Endometrial microvascular endothelial cells (primary cell): Measurements from ENCODE around the gene RPUSD2. TPM values are rescaled to one million over a fixed set of nuclear protein-coding genes. Genes with fewer than 3 reads are reported as not detected.
"Not testable (repeated sequence)": the region's sequence is repeated elsewhere in the genome, so short reads cannot be mapped to it uniquely, and the experiment has no call there.

ENCODE experiments used
- in situ Hi-C: cut with HindIII; loops from 2 replicates; pipeline ENCODE4 v1.10.0; 2017; ENCODE audit warnings: low sequenced_read_pairs, low pct_unique_long_range_greater_than_20kb; ENCODE audit errors: inconsistent ontology term
- total RNA-seq: library from RNA; depleted of rRNA; stranded (reverse); fragments of >200 nt; gene quantifications from one replicate; pipeline ENCODE4 v1.2.3, GENCODE V29; 2015; ENCODE audit errors: inconsistent ontology term

RPUSD2 gene
- total RNA-seq, 1 donor from 2014 or later: 8.9 TPM

DNA sequence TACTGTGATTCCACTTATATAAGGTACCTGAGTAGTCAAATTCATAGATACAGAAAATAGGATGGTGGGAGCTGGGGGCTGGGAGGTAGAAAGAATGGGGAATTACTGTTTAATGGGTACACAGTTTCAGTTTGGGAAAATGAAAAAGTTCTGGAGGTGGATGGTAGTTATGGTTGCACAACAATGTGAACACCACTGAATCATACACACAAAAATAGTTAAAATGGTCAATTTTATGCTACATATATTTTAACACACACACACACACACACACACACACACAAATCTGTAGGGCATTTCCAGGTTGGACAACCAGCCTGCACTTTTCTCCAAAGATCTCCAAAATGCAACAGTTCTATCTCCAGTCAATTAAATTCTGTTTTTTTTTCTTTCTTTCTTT lies 5.7 kb upstream of the RPUSD2 start:
- in situ Hi-C loops: no loop called here

DNA sequence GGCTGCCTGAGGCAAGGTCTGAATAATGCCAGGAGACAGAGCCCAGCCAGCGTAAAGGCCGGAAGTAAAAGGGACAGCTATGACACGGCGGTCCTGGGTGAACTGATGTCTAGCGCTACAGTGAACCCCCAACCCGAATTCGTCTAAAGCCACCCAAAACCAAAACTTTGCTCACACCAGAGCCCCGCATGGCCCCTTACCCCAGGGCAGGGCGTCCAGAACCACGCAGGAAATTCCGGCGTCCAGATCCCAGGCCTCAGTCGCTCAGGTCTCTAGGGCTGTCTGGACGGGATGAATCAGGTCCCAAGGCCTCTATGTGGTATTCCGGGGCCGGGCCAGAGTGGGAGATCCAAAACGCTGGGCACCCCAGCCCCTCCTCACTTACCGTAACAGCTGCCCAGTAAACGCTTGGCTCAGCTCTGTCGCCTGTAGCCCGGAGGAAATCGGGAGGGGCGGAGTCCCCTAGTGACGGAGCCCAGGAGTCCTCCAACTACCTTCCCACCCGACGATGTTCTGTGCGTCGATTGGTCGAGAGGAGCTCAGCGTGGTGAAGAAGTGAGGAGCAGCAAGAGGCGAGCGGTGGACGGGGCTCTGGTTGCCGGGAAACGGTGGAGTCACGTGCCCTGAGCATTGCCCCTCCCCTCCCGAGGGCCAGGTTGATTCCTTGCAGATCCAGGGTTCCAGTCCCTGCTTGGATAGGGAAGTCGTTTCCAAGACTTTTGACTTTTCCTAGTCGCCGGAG lies 4.3 kb upstream of the RPUSD2 start, which contains the start of gene CCDC32:
Gene CCDC32, minus strand, starts transcription at position 452 of the 742 bp plus-strand sequence. CDS start 2,027 bp downstream, outside the sequence.
- in situ Hi-C loops: no loop called here

DNA sequence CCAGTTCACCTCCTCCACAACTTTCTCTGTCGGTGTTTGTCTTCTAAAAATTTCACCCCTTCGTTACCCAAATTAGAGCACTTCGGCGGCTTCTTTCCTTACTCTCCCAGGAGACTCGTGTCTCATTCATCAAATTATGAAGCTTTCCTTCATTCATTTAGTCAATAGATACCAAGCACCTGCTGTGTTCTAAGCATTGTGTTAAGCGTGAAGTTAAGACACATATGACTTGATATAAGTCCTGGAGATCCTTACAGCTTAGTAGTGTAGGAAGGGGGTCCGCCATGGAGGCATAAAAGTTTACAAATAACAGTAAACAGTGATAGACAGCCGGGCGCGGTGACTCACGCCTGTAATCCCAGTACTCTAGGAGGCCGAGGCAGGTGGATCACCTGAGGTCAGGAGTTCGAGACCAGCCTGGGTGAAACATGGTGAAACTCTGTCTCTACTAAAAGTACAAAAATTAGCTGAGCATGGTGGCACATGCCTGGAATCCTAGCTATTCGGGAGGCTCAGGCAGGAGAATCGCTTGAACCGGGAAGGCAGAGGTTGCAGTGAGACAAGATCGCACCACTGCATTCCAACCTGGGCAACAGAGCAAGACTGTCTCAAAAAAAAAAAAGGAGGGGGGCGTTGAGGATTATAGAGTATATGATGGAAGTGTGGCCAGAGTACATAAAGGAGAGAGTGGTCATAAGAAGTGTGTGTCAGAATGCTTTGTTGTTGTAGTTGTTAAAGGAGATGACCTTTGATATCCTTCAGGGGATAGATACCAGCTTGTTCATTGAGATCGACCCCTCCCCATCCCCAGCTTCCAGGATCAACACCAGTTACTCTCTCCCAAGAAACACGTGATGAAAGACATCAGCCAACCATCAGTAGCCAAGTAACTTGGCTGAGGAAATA lies 3.5 kb upstream of the RPUSD2 start:
- in situ Hi-C loops: no loop called here

DNA sequence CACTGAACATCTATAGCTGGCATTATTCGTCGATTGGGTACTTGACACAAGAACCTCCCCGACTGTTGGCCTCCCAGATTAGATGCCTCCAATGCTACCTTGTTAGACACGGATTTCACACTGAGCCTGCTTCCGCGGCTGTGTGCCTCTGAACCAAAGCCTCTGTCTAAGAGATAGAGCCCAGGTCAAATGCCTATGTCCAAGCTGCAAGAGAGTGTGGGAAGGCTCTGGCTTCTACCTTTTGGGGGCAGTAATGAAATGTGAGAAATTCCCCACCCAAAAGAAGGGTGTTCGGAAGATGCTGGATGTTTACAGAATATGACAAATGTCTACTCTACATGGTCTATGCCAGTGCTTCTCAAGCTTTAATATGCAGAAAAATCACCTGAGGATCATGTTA lies 2.0 kb upstream of the RPUSD2 start:
- in situ Hi-C loops: no loop called here

DNA sequence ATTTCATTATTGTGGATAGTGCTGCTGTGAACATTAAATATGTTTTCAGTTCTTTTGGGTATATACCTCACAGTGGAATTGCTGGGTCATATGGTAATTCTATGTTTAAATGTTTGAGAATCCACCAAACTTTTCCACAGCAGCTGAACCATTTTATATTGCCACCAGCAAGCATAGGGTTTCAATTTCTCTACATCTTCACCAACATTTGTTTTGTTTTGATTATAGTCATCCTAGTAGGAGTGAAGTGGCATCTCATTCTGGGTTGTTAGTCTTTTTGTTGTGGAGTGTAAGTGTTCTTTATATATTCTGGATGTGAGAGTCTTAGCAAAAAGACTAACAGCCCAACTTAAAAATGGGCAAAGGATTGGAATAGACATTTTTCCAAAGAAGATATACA lies 6.0 kb downstream of the RPUSD2 start:
- in situ Hi-C loops: no loop called here

DNA sequence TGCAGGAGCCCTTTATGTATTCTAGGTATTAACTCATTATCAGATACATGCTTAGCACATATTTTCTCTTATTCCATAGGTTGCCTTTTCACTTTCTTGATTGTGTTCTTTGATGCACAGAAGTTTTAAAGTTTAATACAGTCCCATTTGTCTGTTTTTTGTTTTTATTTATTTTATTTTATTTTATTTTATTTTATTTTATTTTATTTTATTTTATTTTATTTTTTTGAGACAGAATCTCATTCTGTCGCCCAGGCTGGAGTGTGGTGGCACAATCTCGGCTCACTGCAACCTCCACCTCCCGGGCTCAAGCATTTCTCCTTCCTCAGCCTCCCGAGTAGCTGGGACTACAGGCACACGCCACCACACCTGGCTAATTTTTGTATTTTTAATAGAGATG lies 7.8 kb downstream of the RPUSD2 start:
- in situ Hi-C loops: not testable (repeated sequence)

DNA sequence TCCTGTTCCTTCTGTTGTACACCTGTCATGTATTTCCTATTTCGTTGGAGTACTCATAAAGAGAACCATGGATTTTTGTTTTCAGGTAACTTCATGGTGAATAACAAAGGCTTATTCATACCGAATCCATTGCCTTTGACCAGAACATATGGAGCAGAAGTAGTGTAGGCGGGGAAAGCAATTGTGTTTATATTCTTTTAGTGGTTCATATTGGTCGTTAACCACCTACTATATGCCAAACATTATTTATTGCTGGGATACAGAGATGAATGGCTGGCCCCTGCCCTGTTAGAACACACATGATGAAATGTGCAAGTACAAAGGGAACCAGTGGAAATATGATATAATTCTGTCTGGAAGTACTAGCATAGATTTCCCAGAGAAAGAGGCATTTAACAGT lies 9.8 kb downstream of the RPUSD2 start:
- in situ Hi-C loops: no loop called here

DNA sequence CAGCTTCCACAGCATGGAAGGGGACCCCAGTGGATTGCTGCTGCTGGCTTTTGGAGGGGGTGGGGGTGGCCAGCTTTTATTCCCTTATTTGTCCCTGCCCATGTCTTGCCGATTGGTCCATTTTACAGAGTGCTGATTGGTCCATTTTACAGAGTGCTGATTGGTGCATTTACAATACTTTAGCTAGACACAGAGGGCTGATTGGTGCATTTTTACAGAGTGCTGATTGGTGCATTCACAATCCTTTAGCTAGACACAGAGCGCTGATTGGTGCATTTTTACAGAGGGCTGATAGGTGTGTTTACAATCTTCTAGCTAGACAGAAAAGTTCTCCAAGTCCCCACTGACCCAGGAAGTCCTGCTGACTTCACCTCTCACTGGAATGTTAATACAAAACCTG lies 12.7 kb downstream of the RPUSD2 start:
- in situ Hi-C loops: not testable (repeated sequence)

DNA sequence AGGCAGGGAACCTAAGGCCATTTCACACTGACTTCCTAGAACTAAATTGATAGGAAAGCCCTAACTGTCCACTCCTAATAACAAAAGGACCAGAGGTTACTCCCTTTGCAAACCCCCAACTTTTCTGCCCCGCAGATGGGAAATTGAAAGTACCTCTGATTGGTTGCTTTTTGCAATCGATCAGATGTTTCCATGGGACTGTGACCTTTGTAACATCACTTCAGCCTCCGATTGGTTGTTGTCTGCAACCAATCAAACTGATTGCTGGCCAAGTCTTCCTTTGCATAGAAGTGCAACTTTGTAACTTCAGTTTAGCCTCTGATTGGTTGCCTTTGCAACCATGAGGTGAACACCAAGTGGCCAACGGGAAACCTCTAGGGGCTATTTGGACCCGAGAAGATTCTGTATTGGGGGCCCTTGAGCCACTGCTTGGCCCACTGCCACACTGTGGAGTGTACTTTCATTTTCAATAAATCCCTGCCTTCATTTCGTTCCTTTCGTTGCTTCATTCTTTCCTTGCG lies 13.7 kb downstream of the RPUSD2 start:
- in situ Hi-C loops: no loop called here

DNA sequence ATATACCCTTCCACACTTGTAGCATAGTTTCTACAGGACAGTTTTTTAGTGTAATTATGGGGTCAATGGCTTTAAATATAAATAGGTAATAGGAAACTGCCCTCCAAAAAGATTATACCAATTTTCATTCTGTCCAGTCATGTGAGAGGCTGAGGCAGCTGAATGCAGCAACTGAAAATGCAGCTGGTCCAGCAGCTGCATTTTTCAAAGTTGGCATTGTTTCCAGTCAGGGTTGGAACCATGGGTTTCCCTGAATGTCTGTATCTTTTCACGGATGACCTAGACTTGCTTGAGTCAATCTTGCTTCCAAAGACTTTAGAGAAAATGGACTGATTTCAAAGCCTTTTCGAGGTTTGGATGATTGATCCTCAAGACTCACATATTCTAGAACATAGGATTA lies 15.1 kb downstream of the RPUSD2 start:
- in situ Hi-C loops: no loop called here

DNA sequence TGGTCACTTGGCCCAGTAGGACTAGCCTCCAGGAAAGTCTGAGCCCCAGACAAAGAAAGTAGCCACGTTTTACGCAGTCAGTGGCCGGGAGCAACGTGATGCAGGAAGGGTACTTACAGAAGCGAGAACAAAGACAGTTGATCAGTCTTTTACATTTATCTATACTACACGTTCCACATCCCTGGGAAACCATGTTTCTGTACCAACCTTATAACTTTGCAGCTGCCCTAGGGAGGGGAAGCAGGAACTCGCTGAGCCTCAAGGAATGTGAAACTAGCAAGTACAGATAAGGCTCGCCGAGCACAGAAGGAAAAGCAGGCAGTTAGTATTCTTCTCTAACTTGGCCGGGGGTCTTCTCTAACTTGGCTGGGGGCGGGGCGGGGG lies 21.6 kb downstream of the RPUSD2 start:
- in situ Hi-C loops: no loop called here

DNA sequence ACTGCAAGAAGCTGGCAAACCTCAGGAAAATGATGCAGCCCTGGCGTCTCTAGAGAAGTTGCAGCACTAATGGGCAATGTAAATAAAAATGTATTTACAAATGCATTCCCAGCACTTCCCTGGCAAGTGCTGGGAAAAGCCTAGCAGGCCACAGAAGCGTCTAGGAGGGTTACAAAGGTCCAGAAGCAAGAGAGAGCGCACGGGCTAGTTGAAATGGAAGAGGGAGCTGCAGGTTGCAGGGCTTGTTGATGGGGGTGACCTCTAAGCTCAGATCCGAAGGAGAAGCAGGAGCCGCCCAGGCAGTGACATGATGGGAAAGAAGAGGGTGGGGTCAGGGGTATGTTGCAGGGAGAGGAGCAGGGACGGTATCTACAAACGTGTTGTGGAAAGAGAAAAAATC lies 22.3 kb downstream of the RPUSD2 start:
- in situ Hi-C loops: no loop called here

DNA sequence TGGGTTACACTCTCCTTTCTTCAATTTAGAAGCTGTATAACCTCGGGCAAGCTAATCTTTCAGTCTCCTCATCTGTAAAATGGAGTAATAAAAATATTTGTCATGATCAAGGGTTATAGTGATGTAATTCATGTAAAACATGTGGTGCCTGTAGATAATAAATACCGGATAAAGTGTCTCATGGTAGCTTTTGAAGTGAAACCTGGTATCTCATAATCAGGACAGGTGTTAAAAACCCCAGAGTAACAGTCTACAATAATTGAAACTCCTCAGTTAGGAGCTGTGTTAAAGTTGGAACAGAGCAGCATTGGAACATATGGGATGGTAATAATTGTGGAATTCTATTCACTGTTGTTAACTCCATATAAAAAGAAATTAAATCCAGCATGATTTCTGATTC lies 24.1 kb downstream of the RPUSD2 start:
- in situ Hi-C loops: no loop called here

DNA sequence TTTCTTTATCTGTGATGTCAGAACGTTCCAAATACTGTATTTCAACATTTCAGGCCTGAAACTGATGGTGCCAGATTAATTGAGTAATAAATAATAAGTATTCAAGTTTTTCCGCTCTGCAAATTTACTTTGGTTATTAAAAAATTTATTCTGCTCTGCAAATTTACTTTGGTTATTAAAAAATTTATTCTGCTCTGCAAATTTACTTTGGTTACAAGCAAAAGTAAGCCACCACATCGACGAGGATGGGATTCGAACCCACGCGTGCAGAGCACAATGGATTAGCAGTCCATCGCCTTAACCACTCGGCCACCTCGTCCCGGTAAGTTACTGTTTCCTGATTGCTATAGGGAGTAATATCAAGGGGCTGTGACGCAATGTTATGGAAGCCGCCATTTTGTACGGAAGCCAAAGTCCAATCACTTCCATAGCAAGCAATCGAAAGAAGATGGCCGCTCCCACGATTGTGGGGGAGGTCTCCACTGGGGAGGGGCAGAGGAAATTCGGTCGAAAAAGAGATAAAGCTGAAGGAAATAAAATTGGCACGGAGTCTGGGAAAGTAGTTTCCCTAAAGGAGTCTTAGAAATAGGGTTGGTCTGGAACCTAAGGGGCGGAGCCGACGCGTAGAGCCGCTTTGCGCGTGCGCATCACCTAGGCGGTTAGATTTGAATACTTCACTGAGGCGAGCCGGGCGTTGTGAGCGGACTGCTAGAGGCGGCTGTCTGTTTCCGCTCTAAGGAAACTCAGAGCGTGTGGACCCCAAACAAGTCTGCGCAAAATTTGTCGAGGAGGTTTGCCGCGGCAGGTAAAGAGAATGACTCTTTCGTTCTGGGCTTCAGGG lies 24.7 kb downstream of the RPUSD2 start, which contains the start of gene KNL1:
Gene KNL1, plus strand, starts transcription at position 662 of the 841 bp plus-strand sequence. CDS start 8,683 bp downstream, outside the sequence.
- in situ Hi-C loops: no loop called here

DNA sequence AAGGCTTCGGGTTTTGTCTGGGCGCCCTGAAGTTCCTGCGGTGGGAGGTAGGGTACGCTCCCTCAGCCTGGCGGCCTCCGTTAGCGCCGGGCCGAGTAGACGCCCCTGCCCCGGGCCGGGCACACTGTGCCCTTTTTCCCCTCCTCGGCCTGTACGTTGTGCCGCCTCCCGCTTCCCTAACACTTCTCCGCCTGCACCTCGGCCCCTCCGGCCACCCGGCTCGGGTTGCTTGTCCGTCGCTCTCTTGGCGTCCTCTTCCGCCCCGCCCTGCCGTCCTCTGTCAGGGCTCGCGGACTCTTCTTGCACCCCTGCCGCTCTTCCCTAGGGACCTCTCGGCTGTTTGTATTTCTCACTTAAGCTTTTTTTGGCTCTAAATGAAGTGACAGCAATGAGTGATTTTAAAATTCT lies 25.3 kb downstream of the RPUSD2 start:
- in situ Hi-C loops: no loop called here

DNA sequence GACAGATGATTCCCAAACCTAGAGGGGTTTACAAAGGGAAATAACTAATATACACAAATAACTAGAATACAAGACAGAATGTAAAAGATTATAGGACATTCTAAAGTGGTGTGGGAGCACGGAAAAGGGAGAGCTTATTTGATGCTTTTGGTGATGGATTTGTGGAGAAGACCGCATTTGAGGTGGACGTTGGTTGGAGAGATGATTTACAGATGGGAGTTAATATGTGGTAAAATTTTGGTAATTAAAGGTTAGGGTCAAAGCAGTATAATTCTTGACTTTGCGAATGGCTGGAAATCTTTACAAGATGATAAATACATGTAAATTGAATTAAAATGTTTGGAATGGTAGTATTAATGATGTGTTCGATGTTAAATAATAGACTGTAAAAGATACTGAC lies 26.1 kb downstream of the RPUSD2 start:
- in situ Hi-C loops: no loop called here

DNA sequence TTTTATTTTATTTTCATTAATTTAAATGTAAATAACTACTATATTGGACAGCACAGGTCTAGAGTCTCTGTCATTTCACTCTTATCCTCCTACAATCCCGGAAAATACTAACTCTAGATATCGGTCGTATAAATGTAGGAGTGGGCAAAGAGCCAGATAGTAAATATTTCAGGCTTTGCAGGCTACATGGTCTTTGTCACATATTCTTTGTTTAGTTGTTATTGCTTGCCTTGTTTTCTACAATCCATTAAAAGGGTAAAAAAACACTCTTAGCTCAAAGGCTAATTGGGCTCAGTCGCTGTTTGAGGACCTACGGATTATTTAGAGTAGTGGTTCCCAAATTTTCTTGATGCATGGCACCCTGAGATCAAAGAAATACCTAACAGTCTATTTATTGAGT lies 26.7 kb downstream of the RPUSD2 start:
- in situ Hi-C loops: no loop called here

DNA sequence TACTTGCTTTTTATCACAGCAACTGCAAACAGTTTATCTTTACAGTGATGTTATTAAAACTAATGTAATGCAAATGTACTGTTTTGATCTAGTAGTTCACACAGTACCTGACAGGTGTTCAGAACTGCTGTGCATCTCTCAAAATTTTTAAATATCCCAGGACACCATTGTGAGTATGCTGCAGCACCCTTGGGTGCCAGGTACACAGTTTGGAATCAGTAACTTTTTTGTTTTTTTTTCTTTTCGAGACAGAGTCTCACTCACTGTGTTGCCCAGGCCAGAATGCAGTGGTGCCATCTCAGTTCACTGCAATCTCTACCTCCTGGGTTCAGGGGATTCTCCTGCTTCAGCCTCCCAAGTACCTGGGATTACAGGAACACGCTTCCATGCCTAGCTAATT lies 27.9 kb downstream of the RPUSD2 start:
- in situ Hi-C loops: no loop called here

DNA sequence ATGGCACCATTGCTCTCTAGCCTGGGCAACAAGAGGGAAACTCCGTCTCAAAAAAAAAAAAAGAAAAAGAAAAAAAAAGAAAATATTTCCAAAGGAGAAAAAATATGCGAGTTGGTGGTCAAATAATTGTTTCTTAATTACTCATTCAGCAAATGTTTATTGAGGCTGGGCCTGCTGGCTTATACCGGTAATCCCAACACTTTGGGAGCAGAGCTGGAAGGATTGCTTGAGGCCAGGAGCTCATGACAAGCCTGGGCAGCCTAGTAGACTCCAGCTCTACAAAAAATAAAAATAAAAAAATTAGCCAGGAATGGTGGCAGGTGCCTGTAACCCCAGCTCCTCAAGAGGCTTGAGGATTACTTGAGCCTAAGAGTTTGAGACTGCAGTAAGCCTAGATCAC lies 29.0 kb downstream of the RPUSD2 start:
- in situ Hi-C loops: no loop called here
